Measurements from ENCODE around the gene SEMA4D.

- TF ChIP-seq CTCF (conservative IDR thresholded peaks at IDR 0.05): no peak
- TF ChIP-seq EZH2 (IDR thresholded peaks at IDR 0.05; ENCODE audit: low read depth): no peak
Measured at GRCh38 chr9:89482901-89483361, 15.0 kb downstream of the SEMA4D start.

All from PC-9 (cell line).